ENCODE results near the gene OR1C1.
"Not testable (repeated sequence)": the region's sequence is repeated elsewhere in the genome, so short reads cannot be mapped to it uniquely, and the experiment has no call there.

The OR1C1 gene

DNA sequence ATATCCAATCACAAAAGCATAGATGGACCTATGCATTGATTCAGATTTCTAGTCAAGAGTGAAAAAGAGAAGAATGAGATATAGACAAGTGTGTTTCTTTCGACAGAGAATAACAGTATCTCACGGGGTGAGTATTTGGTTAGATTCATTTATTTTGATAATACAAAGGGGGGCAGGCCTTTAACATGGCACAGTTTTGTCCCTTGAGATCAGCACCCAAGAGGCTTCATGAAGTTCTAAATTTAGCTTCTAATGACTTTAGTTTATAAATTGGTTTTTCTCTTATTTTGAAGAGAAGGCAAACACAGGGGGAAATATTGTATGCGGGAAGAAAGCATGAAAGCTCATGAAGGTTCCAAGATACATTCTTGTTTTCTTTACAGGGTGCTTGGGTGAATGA, at the start of gene OR1C1:
OR1C1 (minus strand) TSS at position 101 of the 400 bp plus-strand sequence. CDS start 2,150 bp downstream, outside the sequence.
- no peak for DNase-seq (ENCODE audit: low read depth)
- H3K4me3 ChIP-seq (ENCODE audit: low read depth, low read length), result no peak within 1 kb of the TSS
- no peak for TF ChIP-seq CTCF (IDR thresholded peaks at IDR 0.05; ENCODE audit: insufficient read depth, low read depth, low read length, missing control alignments)

GRCh38 chr1:247797518-247797917, 37.2 kb upstream of the OR1C1 start:
- no peak for DNase-seq (ENCODE audit: low read depth)
- no peak for TF ChIP-seq CTCF (IDR thresholded peaks at IDR 0.05; ENCODE audit: insufficient read depth, low read depth, low read length, missing control alignments)
- H3K4me3 ChIP-seq (ENCODE audit: low read depth, low read length), result no peak overlapping the region

DNA sequence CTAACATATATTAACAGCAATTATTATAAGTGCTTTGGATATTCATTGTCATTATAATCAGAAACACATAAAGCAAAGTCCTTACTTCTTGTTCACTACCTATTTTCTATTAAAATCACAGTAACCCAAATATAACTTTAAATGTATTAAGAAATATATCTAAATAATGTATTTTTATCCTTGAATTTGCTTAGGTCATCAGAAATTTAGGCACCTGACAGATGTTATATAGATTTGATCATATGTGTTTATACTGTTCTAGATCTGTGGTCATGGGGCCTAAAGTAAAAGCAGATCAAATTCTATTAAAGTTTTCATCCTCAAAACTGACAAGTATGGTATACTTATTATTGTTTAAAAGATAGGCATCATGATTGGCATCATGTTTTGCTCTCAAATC, 9.2 kb upstream of the OR1C1 start:
- no peak overlapping the region for H3K4me3 ChIP-seq (ENCODE audit: low read depth, low read length)
- no peak for TF ChIP-seq CTCF (IDR thresholded peaks at IDR 0.05; ENCODE audit: insufficient read depth, low read depth, low read length, missing control alignments)
- DNase-seq (ENCODE audit: low read depth), result no peak

DNA sequence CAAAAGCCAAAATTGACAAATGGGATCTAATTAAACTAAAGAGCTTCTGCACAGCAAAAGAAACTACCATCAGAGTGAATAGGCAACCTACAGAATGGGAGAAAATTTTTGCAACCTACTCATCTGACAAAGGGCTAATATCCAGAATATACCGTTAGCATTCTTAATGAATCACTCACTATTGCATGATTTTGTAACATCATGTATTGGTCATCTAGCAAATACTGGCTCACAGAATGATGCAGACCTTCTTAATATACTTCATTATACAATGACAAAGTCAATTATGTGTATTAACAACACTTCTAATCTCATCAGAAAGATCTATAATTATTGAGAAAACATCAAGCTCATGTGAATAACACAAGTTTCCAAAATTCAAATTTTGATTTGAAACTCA, 6.0 kb downstream of the OR1C1 start:
- DNase-seq (ENCODE audit: low read depth); H3K4me3 ChIP-seq (ENCODE audit: low read depth, low read length): not testable (repeated sequence)

DNA sequence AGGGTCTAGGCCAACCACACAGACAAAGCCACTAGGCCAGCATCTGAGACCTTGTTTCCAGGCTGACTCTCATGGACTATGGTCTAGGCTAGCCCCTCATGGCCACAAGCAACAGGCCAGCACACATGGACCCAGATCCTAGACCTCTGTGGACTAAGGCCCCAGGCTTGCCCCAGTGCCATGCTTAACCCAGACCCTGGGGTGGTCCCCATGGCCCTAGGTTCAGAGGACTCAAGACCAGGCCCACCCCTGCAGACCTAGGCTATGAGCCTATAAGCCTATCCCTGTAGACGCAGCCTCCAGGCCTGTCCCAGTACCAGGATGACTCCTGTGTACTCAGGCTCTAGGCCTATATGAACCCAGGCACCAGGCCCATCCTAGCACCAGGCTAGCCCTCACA, 10.5 kb downstream of the OR1C1 start:
- no peak for DNase-seq (ENCODE audit: low read depth)
- no peak overlapping the region for H3K4me3 ChIP-seq (ENCODE audit: low read depth, low read length)
- no peak for TF ChIP-seq CTCF (IDR thresholded peaks at IDR 0.05; ENCODE audit: insufficient read depth, low read depth, low read length, missing control alignments)

GRCh38 chr1:247748041-247748440, 12.3 kb downstream of the OR1C1 start, which contains the start of gene OR14A2:
Gene OR14A2, minus strand, starts transcription at chr1:247748141.
- DNase-seq (ENCODE audit: low read depth), result no peak
- no peak within 1 kb of the TSS for H3K4me3 ChIP-seq (ENCODE audit: low read depth, low read length)
- TF ChIP-seq CTCF (IDR thresholded peaks at IDR 0.05; ENCODE audit: insufficient read depth, low read depth, low read length, missing control alignments), result no peak

GRCh38 chr1:247747616-247748015, 12.7 kb downstream of the OR1C1 start:
- no peak for DNase-seq (ENCODE audit: low read depth)
- H3K4me3 ChIP-seq (ENCODE audit: low read depth, low read length), result no peak overlapping the region
- no peak for TF ChIP-seq CTCF (IDR thresholded peaks at IDR 0.05; ENCODE audit: insufficient read depth, low read depth, low read length, missing control alignments)

All from GM12865 (cell line).